ENCODE data around the gene OPCML.

OPCML gene

GRCh38 chr11:133347988-133348387, 184.3 kb downstream of the OPCML start:
- DNase-seq (ENCODE audit: low read depth in 1 of 2, low spot score in 1 of 2) = no peak
- no peak overlapping the region for H3K27ac ChIP-seq (replicated peaks)

GRCh38 chr11:133346137-133346536, 186.2 kb downstream of the OPCML start:
- no peak for DNase-seq (ENCODE audit: low read depth in 1 of 2, low spot score in 1 of 2)
- no peak for TF ChIP-seq SPI1 (IDR thresholded peaks at IDR 0.05; ENCODE audit: borderline replicate concordance, low read depth)
- no peak for TF ChIP-seq POLR2AphosphoS5 (IDR thresholded peaks at IDR 0.05; ENCODE audit: low read depth)
- TF ChIP-seq REST (IDR thresholded peaks at IDR 0.05; ENCODE audit: insufficient replicate concordance, low read depth) = no peak

More at GRCh38 chr11:133347988-133348387, 184.3 kb downstream of the OPCML start:
- Histone ChIP-seq H3K27me3 (ENCODE audit: insufficient read depth, poor library complexity, severe bottlenecking) (no peaks in the 10 kb centered on the region), H3K4me3 (replicated peaks; ENCODE audit: insufficient read depth, low read length) (no peak overlapping the region)
- TF ChIP-seq, protein P1, sequence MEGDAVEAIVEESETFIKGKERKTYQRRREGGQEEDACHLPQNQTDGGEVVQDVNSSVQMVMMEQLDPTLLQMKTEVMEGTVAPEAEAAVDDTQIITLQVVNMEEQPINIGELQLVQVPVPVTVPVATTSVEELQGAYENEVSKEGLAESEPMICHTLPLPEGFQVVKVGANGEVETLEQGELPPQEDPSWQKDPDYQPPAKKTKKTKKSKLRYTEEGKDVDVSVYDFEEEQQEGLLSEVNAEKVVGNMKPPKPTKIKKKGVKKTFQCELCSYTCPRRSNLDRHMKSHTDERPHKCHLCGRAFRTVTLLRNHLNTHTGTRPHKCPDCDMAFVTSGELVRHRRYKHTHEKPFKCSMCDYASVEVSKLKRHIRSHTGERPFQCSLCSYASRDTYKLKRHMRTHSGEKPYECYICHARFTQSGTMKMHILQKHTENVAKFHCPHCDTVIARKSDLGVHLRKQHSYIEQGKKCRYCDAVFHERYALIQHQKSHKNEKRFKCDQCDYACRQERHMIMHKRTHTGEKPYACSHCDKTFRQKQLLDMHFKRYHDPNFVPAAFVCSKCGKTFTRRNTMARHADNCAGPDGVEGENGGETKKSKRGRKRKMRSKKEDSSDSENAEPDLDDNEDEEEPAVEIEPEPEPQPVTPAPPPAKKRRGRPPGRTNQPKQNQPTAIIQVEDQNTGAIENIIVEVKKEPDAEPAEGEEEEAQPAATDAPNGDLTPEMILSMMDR (IDR thresholded peaks at IDR 0.05; ENCODE audit: insufficient read depth, low read length) = no peak
- TF ChIP-seq GABPA (IDR thresholded peaks at IDR 0.05; ENCODE audit: low read depth) (no peak), SPI1 (IDR thresholded peaks at IDR 0.05; ENCODE audit: borderline replicate concordance, low read depth) (no peak), REST (IDR thresholded peaks at IDR 0.05; ENCODE audit: insufficient replicate concordance, low read depth) (no peak), POLR2AphosphoS5 (IDR thresholded peaks at IDR 0.05; ENCODE audit: low read depth) (no peak)

DNA sequence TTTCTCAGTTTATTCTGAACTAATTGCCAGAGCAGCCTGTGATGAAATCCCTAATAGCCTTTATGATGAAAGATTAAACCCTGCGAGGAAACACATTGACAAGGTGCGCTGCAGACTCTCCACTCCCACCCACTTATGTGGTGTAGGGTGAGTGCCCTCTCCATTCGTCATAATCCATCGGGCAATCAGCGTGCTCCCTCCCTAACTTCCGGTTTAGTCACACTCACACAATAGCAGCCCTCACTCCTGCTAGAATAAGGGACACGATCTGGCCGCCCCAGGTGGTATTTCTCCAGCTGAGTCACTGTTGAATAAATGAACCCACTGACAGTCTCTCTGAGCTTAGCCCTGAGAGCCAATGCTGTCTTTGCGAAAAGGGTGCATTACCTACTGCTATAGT, 188.3 kb downstream of the OPCML start:
- Histone ChIP-seq H3K4me3 (replicated peaks; ENCODE audit: insufficient read depth, low read length) (no peak overlapping the region), H3K27ac (replicated peaks) (no peak overlapping the region), H3K27me3 (ENCODE audit: insufficient read depth, poor library complexity, severe bottlenecking) (no peaks in the 10 kb centered on the region)
- TF ChIP-seq, protein P1 (IDR thresholded peaks at IDR 0.05; ENCODE audit: insufficient read depth, low read length) = no peak
- TF ChIP-seq GABPA (IDR thresholded peaks at IDR 0.05; ENCODE audit: low read depth) (no peak), POLR2AphosphoS5 (IDR thresholded peaks at IDR 0.05; ENCODE audit: low read depth) (no peak), REST (IDR thresholded peaks at IDR 0.05; ENCODE audit: insufficient replicate concordance, low read depth) (no peak), SPI1 (IDR thresholded peaks at IDR 0.05; ENCODE audit: borderline replicate concordance, low read depth) (no peak)
- no peak for DNase-seq (ENCODE audit: low read depth in 1 of 2, low spot score in 1 of 2)

More at GRCh38 chr11:133346137-133346536, 186.2 kb downstream of the OPCML start:
- H3K27me3 ChIP-seq (ENCODE audit: insufficient read depth, poor library complexity, severe bottlenecking) = no peaks in the 10 kb centered on the region
- H3K27ac ChIP-seq (replicated peaks) = no peak overlapping the region
- no peak overlapping the region for H3K4me3 ChIP-seq (replicated peaks; ENCODE audit: insufficient read depth, low read length)

Data from HL-60 (cell line).